Measurements from ENCODE around the gene SCTR.

GRCh38 chr2:119462574-119462973 is 61.7 kb downstream of the SCTR start:
- TF ChIP-seq, protein P1, sequence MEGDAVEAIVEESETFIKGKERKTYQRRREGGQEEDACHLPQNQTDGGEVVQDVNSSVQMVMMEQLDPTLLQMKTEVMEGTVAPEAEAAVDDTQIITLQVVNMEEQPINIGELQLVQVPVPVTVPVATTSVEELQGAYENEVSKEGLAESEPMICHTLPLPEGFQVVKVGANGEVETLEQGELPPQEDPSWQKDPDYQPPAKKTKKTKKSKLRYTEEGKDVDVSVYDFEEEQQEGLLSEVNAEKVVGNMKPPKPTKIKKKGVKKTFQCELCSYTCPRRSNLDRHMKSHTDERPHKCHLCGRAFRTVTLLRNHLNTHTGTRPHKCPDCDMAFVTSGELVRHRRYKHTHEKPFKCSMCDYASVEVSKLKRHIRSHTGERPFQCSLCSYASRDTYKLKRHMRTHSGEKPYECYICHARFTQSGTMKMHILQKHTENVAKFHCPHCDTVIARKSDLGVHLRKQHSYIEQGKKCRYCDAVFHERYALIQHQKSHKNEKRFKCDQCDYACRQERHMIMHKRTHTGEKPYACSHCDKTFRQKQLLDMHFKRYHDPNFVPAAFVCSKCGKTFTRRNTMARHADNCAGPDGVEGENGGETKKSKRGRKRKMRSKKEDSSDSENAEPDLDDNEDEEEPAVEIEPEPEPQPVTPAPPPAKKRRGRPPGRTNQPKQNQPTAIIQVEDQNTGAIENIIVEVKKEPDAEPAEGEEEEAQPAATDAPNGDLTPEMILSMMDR (IDR thresholded peaks at IDR 0.05; ENCODE audit: insufficient read depth, low read length), result no peak
- TF ChIP-seq, protein P2, sequence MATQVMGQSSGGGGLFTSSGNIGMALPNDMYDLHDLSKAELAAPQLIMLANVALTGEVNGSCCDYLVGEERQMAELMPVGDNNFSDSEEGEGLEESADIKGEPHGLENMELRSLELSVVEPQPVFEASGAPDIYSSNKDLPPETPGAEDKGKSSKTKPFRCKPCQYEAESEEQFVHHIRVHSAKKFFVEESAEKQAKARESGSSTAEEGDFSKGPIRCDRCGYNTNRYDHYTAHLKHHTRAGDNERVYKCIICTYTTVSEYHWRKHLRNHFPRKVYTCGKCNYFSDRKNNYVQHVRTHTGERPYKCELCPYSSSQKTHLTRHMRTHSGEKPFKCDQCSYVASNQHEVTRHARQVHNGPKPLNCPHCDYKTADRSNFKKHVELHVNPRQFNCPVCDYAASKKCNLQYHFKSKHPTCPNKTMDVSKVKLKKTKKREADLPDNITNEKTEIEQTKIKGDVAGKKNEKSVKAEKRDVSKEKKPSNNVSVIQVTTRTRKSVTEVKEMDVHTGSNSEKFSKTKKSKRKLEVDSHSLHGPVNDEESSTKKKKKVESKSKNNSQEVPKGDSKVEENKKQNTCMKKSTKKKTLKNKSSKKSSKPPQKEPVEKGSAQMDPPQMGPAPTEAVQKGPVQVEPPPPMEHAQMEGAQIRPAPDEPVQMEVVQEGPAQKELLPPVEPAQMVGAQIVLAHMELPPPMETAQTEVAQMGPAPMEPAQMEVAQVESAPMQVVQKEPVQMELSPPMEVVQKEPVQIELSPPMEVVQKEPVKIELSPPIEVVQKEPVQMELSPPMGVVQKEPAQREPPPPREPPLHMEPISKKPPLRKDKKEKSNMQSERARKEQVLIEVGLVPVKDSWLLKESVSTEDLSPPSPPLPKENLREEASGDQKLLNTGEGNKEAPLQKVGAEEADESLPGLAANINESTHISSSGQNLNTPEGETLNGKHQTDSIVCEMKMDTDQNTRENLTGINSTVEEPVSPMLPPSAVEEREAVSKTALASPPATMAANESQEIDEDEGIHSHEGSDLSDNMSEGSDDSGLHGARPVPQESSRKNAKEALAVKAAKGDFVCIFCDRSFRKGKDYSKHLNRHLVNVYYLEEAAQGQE (IDR thresholded peaks at IDR 0.05; ENCODE audit: insufficient replicate concordance, low read depth), result no peak
- no peak for TF ChIP-seq GABPA (IDR thresholded peaks at IDR 0.05; ENCODE audit: low read depth)
